Inflammatory macrophage treated with lipopolysaccharide for 1 hour (primary cell): ENCODE measurements around the gene CHRNB2.
"Not testable (repeated sequence)": the region's sequence is repeated elsewhere in the genome, so short reads cannot be mapped to it uniquely, and the experiment has no call there.

ENCODE experiments used
- DNase-seq, 2 donors: peaks; one replicate each; pipeline ENCODE4 v3.0.0-alpha.2; 2020 to 2022

Gene CHRNB2

GRCh38 chr1:154567386-154568156 lies at the start of gene CHRNB2:
TSS of gene CHRNB2 (plus strand) at chr1:154567778. CDS start at chr1:154568045, 267 bp downstream.
- peak; percentile 33 to 53 for DNase-seq

- no peak for DNase-seq
These were observed 48.0 kb upstream of the CHRNB2 start for GRCh38 chr1:154519591-154519991.

DNA sequence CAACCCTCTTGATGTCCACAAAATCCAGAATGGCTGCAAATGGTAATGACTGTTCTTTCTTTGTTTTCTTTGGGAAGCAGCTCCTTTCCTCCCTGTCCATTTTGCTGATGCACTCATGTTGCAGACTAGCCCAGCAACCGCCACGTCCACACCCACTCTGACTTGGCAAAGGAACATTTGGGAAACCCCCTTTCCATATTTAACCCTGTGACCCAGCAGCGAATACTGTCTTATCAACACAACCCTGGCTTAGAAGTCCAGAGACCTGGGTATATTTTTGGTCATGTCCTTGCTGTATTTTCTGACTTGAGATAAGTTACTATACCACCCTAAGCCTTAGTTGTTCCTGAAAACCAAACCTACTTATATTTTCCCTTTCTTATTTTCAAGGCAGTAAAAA lies 47.2 kb upstream of the CHRNB2 start:
- peak; percentile 42 to 56 for DNase-seq

DNA sequence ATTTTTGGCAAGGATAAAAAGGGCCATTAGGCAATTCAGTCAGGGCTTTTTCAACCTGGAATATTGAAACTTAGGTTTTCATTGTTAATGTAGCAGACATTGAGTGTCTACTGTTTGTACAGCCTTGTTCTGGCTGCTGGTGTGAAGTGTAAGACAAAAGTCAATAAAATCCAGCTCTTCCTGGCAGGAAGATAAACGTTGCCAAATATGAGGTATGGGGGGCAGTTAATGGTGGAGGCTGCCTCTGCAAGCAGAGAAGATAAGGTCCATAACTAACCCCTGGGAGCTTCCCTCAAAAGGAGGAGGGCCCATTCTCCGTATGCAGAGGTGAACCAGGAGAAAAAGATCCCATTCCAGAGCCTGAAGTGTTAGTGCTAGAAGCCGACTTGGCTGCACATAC lies 45.9 kb upstream of the CHRNB2 start:
- DNase-seq: no peak

DNA sequence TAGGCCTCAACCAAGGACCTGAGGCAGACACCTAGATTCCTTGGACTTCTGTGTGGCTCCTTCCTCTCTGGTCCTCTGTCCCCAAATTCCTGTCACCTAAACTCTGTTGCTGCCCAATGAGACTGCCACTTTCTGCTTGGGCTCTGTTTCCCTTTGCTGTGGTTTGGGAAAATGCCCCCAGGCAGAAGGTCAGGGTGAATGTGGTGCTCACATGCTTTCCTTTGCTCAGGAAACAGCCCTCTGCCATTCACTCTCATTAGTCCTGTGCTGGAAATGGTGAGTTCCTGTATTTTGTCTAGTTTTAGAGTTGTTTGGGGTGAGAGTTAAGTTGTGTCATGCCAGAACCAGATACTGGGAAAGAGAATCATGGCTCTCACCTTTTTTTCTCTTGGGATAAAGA lies 42.7 kb upstream of the CHRNB2 start:
- DNase-seq: no peak

- no peak for DNase-seq
These were observed 40.4 kb upstream of the CHRNB2 start for GRCh38 chr1:154527192-154527591.

DNA sequence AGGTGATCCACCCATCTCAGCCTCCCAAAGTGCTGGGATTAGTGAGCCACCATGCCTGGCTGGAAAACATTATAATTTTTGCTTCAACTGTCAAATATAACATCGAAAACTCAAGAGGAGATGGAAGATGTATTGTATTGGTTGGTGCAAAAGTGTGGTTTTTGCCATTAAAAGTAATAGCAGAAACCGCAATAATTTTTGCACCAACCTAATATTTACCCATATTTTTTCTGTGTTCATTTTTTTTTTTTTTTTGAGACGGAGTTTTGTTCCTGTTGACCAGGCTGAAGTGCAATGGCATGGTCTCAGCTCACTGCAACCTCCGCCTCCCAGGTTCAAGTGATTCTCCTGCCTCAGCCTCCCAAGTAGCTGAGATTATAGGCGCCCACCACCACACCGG lies 38.3 kb upstream of the CHRNB2 start:
- no peak for DNase-seq

- DNase-seq: not testable (repeated sequence)
These were observed 35.6 kb upstream of the CHRNB2 start for GRCh38 chr1:154531950-154532349.

GRCh38 chr1:154533952-154534844 lies 33.4 kb upstream of the CHRNB2 start:
- no peak for DNase-seq

- no peak for DNase-seq
These were observed 31.0 kb upstream of the CHRNB2 start for GRCh38 chr1:154536570-154536969.

DNA sequence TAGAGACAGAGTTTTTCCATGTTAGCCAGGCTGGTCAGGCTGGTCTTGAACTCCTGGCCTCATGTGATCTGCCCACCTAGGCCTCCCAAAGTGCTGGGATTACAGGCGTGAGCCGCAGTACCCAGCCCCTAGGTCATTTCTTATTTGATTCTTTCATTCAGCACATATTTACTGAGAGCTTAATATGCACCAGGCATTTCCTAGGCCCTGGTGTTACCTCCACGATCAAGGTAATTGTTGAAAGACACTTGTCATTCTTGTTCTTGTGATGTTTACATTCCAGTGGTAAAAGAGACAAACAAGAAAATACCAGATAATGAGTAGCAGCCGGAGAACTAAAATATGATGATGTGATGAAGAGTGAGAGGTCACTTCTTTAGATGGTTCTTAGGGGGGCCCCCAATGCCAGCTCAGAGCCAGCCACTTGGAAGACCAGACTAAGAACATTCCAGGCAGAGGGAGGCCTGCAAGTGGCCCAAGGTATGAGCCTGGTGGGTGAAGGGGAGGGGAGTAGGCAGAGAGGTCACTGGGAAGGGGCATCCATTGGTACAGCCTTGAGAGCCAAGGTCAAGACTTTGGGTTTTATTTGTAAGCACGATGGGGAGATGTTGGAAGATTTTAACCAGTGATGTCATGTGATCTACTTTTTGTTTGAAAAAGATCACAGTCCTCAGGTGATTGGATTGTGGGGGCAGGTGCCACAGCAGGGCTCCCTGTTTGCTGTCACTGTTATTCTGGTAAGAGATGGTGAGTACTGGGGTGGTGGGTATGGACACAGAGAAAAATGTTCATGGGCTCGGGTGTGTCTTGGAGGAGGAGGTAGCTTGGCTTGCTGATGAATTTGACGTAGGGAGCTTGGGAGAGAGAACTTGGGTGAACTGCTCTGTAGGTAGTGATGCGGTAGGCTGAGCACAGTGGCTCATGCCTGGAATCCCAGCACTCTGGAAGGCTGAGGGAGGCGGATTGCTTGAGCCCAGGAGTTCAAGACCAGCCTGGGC lies 27.8 kb upstream of the CHRNB2 start:
- DNase-seq: no peak

DNA sequence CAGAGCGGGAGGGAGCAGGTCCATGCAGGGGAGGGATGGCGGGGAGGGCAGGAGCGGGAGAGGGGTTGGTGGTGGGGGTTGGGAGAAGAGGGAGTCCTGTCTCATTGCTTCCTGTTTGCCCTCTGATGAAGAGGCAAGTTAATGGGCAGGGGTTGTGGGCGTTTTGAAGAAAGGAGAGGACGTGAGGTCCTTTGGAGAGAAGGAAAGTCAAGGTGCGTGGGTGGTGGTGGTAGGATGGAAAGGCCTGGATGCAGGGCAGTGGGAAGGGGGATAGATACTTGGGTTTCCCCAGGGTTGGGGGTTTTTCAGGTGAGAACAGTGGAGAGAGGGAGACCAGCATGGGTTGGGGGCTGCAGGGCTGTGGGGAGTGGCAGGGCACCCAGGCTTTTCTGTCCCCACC lies 26.3 kb upstream of the CHRNB2 start:
- no peak for DNase-seq

- DNase-seq: peak; percentile 37 to 73
These were observed 21.1 kb upstream of the CHRNB2 start for GRCh38 chr1:154546264-154547063.

DNA sequence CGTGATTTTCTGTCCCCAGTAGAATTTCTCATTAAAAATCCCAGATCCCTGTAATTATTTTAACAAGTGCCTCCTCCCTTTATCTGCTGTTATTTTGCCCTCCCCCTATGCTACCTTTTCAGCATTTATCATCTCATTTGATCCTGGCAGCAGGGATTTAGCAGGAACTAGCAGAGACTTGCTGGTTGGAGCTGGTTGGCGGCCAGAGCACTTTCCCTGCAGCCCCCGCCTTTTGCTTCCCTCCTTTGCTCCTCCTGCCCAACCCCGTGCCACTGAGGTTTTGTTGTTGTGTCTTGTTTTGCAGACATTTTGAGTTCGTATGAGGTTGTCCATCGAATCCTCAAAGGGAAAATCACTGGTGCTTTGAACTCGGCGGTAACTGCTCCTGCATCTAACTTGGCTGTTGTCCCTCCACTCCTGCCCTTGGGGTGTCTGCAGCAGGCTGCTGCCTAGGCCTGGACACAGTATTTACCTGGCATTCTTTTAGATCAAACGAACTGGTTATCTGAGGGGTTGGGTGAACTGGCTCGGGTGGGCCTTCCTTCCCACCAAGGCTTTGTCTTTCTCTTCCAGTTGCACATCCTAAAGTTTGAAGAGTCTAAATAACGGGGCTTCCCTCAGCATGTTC lies 20.4 kb upstream of the CHRNB2 start:
- DNase-seq: no peak

DNA sequence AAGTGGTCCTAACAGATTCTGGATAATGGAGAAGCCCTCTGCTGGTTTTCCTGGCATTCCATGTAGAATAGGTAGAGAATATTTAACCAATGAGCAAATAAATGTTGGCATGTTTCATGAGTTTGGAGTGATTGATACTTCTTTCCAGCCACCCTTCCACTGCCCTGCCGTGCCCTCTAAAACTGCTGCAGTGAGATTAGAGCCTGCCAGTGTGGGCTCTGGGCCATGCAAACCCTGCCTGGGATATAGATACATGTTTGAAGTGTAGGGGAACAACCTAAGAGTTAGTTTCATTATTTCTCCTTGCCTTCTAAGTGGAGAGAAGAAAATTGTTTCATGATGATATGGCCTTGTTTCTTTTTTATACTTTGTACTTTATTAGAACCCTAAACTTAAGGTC lies 19.6 kb upstream of the CHRNB2 start:
- DNase-seq: no peak

DNA sequence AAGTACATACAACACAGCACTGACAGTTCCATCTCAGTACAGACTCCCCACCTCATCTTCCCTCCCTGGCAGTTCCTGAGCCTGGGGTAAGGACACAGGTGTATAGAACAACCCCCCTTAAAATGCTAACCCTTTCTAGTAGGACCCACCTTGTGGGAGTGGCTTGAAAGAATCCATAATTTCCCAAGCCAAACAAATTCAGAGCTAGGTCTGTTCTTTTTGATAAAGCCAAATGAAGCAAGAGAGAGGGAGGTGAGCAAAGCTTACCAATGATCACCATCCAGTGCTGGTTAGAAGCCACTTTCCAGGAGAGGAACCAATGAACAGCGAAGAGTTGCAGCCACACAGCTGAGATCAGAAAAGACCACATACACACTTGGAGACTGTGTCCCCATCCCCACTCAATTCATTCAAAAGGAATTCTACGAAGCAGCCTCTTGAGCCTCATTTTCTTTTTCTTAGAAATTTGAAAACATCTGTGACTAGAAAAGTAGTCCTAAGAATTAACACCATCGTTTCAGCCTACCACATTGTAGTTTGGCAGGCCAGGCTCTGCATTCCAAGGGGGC lies 18.3 kb upstream of the CHRNB2 start:
- DNase-seq: no peak

- DNase-seq: no peak
These were observed 17.5 kb upstream of the CHRNB2 start for GRCh38 chr1:154550070-154550469.

- no peak for DNase-seq
These were observed 16.9 kb upstream of the CHRNB2 start for GRCh38 chr1:154550657-154551056.

GRCh38 chr1:154551474-154551873 lies 16.1 kb upstream of the CHRNB2 start:
- no peak for DNase-seq

GRCh38 chr1:154552036-154552435 lies 15.5 kb upstream of the CHRNB2 start:
- DNase-seq: no peak
